T-helper 1 cell treated with Interleukin-12 subunit alpha and Interleukin-12 subunit beta and Interleukin-4 antibody, amounts not matched to agents 30 μg/mL and 1 μg/mL, for 36 hours (primary cell): ENCODE measurements around the gene CDKN2AIPNL.
"Not testable (repeated sequence)": the region's sequence is repeated elsewhere in the genome, so short reads cannot be mapped to it uniquely, and the experiment has no call there.

Source experiments
- H3K27ac Mint-ChIP-seq: one replicate; pipeline ENCODE4 v1.8.0; 2021; ENCODE audit warnings: mild to moderate bottlenecking, mixed read lengths
- H3K27me3 Mint-ChIP-seq: one replicate; pipeline ENCODE4 v1.8.0; 2021; ENCODE audit warnings: low read depth, mixed read lengths
- H3K36me3 Mint-ChIP-seq: one replicate; pipeline ENCODE4 v1.8.0; 2021; ENCODE audit warnings: low read depth, mixed read lengths
- H3K4me1 Mint-ChIP-seq: one replicate; pipeline ENCODE4 v1.8.0; 2021; ENCODE audit warnings: low read depth, mixed read lengths
- H3K4me3 Mint-ChIP-seq: one replicate; pipeline ENCODE4 v1.8.0; 2021; ENCODE audit warnings: mild to moderate bottlenecking, moderate library complexity, mixed read lengths
- H3K9me3 Mint-ChIP-seq: one replicate; pipeline ENCODE4 v1.8.0; 2021; ENCODE audit warnings: mixed read lengths

CDKN2AIPNL gene

DNA sequence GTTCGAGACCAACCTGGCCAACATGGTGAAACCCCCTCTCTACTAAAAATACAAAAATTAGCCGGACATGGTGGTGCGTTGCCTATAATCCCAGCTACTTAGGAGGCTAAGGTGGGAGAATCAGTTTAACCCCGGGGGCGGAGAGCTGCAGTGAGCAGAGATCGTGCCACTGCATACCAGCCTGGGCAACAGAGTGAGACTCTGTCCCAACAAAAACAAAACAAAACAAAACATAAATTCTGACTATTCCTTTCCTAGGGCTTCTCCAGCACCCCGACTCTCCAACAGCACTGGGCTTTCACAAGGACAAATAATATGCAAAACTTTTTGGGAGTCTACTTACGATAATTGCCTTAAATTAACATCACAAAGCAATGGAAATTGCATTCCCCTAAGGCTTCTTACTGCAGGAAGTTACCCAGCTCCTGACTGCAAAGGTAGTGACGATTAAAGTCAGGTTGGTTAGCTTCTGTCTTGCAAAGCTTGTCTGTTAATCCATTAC is 15.9 kb upstream of the CDKN2AIPNL start:
- Mint-ChIP-seq H3K36me3 (no peaks in the 10 kb centered on the region), H3K27ac (no peak overlapping the region)

DNA sequence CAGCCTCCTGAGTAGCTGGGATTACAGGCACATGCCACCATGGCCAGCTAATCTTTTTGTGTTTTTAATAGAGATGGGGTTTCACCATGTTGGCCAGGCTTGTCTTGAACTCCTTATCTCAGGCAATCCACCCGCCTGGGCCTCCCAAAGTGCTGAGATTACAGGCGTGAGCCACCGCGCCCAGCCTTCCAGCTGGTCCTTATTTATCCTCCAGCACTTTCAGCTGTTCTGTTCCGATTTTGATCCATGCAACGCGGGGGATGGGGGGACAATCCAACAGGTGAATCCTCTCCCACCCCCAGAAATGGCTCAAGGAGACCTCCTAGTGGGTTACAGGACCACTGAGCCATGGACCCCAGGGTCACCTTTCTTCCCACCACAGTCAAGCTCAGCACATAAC is 14.7 kb upstream of the CDKN2AIPNL start:
- H3K27me3 Mint-ChIP-seq, result peaks cover 18% of the 10 kb centered on the region
- H3K36me3 Mint-ChIP-seq, result no peaks in the 10 kb centered on the region
- H3K4me1 Mint-ChIP-seq, result no peaks in the 10 kb centered on the region
- no peak overlapping the region for H3K4me3 Mint-ChIP-seq
- H3K27ac Mint-ChIP-seq, result no peak overlapping the region
- H3K9me3 Mint-ChIP-seq, result no peaks in the 10 kb centered on the region

More for the DNA sequence above, 15.9 kb upstream of the CDKN2AIPNL start:
- Mint-ChIP-seq H3K4me3 (no peak overlapping the region), H3K27me3 (peaks cover 14% of the 10 kb centered on the region), H3K9me3 (no peaks in the 10 kb centered on the region), H3K4me1 (peaks cover 1% of the 10 kb centered on the region)

DNA sequence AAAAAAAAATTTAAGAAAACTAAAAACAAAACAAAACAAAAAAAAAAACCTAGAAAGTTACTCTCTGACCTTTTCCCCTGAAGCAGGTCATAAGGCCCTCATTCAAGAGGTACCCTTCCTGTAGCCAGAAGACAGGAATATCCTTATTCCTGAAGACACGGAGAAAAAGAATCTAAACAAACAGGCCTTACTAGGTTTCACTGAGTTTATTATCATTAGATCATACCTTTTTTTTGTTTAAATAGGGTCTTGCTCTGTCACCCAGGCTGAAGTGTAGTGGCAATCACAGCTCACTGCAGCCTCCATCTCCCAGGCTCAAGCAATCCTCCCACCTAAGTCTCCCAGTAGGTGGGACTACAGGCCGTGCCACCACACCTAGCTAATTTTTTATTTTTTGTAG is 11.7 kb upstream of the CDKN2AIPNL start:
- no peaks in the 10 kb centered on the region for H3K4me1 Mint-ChIP-seq
- peaks cover 3% of the 10 kb centered on the region for H3K9me3 Mint-ChIP-seq
- H3K4me3 Mint-ChIP-seq, result no peak overlapping the region
- H3K36me3 Mint-ChIP-seq, result no peaks in the 10 kb centered on the region
- H3K27ac Mint-ChIP-seq, result no peak overlapping the region
- peaks cover 14% of the 10 kb centered on the region for H3K27me3 Mint-ChIP-seq

DNA sequence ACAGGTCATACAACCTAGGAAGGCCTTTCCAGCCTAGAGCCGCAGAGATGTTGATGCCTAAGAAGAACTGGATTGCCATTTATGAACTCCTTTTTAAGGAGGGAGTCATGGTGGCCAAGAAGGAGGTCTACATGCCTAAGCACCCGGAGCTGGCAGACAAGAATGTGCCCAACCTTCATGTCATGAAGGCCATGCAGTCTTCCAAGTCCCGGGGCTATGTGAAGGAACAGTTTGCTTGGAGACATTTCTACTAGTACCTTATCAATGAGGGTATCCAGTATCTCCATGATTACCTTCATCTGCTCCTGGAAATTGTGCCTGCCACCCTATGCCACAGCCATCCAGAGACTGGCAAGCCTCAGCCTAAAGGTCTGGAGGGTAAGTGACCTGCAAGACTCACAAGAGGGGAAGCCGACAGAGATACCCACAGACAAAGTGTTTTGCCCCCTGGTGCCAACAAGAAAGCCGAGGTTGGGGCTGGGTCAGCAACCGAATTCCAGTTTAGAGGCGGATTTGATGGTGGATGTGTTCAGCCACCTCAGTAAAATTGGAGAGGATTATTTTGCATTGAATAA is 11.2 kb upstream of the CDKN2AIPNL start:
- Mint-ChIP-seq H3K4me1 (no peaks in the 10 kb centered on the region), H3K36me3 (no peaks in the 10 kb centered on the region), H3K4me3 (no peak overlapping the region), H3K9me3 (peaks cover 3% of the 10 kb centered on the region), H3K27ac (no peak overlapping the region), H3K27me3 (peaks cover 10% of the 10 kb centered on the region)

DNA sequence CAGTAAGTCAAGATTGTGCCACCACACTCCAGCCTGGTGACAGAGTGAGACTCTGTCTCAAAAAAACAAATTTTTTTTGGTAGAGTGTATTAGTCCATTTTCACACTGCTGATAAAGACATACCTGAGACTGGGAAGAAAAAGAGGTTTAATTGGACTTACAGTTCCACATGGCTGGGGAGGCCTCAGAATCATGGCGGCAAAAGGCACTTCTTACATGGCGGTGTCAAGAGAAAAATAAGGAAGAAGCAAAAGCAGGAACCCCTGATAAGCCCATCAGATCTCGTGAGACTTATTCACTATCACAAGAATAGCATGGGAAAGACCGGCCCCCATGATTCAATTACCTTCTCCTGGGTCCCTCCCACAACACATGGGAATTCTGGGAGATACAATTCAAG is 9.4 kb upstream of the CDKN2AIPNL start:
- H3K27me3 Mint-ChIP-seq, H3K4me3 Mint-ChIP-seq, H3K27ac Mint-ChIP-seq, H3K9me3 Mint-ChIP-seq, H3K4me1 Mint-ChIP-seq, H3K36me3 Mint-ChIP-seq: not testable (repeated sequence)

DNA sequence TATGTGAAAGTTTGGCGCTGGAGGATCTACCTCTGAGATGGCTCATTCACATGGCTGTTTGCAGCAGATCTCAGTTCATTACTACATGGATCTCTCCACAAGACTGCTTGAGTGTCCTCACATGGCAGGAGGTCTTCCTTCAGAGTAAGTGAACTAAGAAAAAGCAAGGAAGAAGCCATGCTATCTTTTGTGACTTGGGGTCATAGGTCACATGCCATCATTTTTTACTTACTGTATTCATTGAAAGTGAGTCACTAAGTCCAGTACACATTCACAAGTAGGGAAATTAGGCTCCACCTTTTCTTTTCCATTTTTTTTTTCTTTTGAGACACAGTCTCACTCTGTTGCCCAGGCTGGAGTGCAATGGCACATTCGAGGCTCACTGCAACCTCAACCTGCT is 8.7 kb upstream of the CDKN2AIPNL start:
- Mint-ChIP-seq H3K36me3 (no peaks in the 10 kb centered on the region), H3K27ac (no peak overlapping the region), H3K9me3 (peaks cover 3% of the 10 kb centered on the region), H3K4me1 (no peaks in the 10 kb centered on the region), H3K4me3 (no peak overlapping the region), H3K27me3 (peaks cover 4% of the 10 kb centered on the region)

DNA sequence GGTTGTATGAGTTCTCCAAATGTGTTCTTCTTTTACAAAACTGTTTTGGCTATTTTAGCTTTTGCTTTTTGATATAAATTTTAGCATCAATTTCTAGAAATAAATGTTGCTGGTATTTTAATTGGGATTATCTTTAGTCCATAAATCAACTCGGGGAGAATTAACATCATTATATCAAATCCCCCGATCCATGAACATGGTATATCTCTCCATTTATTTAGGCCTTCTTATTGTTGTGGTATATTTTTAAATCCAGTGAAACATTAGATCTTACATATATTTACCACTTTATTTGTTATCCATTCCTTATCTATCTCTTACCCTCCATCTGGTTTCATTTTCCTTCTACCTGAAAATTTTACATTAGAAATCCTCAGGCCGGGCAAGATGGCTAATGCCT is 7.3 kb upstream of the CDKN2AIPNL start:
- Mint-ChIP-seq H3K4me1 (no peaks in the 10 kb centered on the region), H3K27ac (no peak overlapping the region), H3K27me3 (peaks cover 4% of the 10 kb centered on the region), H3K4me3 (no peak overlapping the region), H3K9me3 (peaks cover 3% of the 10 kb centered on the region), H3K36me3 (no peaks in the 10 kb centered on the region)

DNA sequence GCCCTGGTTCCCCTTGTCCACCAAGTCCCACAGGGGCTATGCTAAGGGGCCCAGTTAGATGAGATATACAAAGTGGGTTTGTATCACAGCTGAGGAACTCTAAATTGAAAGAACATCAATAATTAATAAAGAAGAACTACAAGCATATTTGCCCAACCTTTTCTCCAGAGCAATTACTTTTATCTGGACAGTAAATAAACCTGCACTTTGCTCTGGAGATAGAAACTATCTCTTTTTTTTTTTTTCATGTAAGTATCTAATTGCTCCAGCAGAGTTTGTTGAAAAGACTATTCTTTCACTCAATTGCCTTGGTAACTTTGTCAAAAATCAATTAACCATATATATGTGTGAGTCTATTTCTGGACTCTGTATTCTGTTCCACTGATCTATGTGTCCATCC is 6.0 kb upstream of the CDKN2AIPNL start:
- H3K27me3 Mint-ChIP-seq, result peaks cover 4% of the 10 kb centered on the region
- H3K9me3 Mint-ChIP-seq, result peaks cover 3% of the 10 kb centered on the region

DNA sequence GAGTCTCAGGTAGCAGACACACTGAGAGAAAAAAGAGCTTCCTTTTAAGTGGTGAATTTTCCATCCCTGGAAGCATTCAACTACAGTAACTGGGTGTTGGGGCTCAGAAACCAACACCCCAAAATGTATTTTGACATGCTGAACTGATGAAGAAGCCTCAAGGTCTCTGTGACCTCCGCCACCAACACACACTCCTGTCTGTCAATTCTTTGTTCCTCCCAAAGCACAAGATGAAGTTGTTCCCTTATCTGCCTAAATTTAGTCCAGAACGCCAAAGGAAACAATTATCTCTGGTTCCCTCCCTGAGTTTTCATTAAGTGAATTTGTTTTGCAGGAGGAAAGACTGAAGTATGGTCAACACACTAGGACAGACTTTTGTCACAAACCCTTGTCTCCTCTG is 1.4 kb upstream of the CDKN2AIPNL start:
- H3K27me3 Mint-ChIP-seq, result no peaks in the 10 kb centered on the region
- H3K9me3 Mint-ChIP-seq, result no peaks in the 10 kb centered on the region
- no peaks in the 10 kb centered on the region for H3K36me3 Mint-ChIP-seq
- H3K4me1 Mint-ChIP-seq, result peaks cover 23% of the 10 kb centered on the region
- no peak overlapping the region for H3K27ac Mint-ChIP-seq
- H3K4me3 Mint-ChIP-seq, result no peak overlapping the region

More for the DNA sequence above, 6.0 kb upstream of the CDKN2AIPNL start:
- Mint-ChIP-seq H3K4me3 (no peak overlapping the region), H3K4me1 (no peaks in the 10 kb centered on the region), H3K36me3 (no peaks in the 10 kb centered on the region), H3K27ac (no peak overlapping the region)

DNA sequence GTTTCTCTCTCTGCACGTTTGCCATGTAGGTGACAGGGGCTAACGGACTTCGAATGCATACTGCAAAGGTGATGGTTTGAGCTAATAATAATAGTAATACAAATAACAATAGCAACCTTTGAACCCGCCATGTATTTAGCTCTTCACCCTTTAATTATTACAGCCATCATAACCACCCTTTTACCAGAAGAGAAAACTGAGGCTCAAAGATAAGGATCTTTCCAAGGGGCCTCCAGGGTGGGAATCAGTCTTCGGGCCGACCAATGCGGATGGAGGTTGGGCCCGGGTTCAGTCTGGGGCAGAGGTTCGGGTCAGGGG is 494 bp downstream of the CDKN2AIPNL start:
- peaks cover 23% of the 10 kb centered on the region for H3K4me1 Mint-ChIP-seq
- peak overlapping the region; percentile 76 for H3K27ac Mint-ChIP-seq
- no peaks in the 10 kb centered on the region for H3K27me3 Mint-ChIP-seq
- H3K4me3 Mint-ChIP-seq, result peak overlapping the region; percentile 93
- no peaks in the 10 kb centered on the region for H3K9me3 Mint-ChIP-seq
- H3K36me3 Mint-ChIP-seq, result peaks cover 1% of the 10 kb centered on the region

DNA sequence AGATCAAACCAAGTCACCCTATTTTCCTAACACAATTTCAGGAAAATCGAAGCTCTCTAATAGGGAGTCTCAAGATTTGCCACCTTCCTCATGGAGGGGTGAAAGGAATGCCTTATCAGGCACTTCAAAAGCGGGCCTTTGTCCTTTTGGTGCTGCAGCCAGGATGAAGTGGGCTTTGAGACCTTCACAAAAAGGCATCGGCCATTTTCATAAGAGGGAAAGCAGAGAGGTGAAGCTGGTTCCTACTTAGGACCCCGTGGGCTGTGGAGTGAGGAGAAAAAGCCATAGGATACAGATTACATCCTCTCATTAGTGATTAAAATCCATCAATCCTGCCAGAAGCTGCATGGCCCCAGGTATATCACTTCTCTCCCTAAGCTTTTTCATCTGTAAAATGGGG is 859 bp downstream of the CDKN2AIPNL start:
- Mint-ChIP-seq H3K4me1 (peaks cover 23% of the 10 kb centered on the region), H3K27me3 (no peaks in the 10 kb centered on the region), H3K9me3 (no peaks in the 10 kb centered on the region), H3K27ac (peak overlapping the region; percentile 76), H3K36me3 (peaks cover 3% of the 10 kb centered on the region), H3K4me3 (peak overlapping the region; percentile 93)

DNA sequence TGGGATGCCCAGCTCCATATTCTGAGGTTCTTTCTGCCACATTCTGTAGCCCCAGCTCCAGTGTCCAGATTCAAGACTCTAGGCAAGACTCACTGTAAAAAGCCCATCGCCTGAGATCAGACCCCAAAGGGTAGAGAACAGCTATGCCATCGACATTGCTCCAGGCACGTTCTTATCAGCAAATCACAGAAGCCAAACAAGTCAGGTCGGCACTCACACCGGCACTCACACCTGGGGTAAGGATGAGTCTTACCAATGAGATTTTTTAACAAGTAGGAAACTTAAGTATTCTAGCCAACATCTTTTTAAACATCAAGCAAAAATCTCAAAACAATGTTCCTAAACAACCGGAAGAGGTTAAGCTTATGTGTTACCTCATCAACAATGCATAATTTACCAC is 2.4 kb downstream of the CDKN2AIPNL start:
- H3K9me3 Mint-ChIP-seq, result no peaks in the 10 kb centered on the region
- H3K4me1 Mint-ChIP-seq, result peaks cover 23% of the 10 kb centered on the region
- H3K4me3 Mint-ChIP-seq, result no peak overlapping the region
- H3K36me3 Mint-ChIP-seq, result peaks cover 5% of the 10 kb centered on the region
- H3K27me3 Mint-ChIP-seq, result no peaks in the 10 kb centered on the region
- H3K27ac Mint-ChIP-seq, result no peak overlapping the region

DNA sequence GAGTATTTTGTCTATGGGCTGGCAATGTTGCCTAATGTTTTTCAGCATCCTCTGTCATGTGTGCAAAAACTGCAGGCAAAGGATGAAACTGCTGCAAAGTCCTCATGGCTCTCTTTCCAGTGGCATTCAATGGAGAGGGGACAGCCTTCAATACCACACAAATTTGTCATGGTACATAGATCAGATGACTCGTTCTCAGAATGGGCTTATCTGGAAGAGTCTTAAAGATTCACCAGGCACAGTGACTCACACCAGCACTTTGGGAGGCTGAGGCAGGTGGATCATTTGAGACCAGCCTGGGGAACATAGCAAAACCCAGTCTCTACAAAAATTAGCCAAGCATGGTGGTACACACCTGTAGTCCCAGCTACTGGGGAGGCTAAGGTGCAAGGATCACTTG is 5.3 kb downstream of the CDKN2AIPNL start:
- Mint-ChIP-seq H3K4me3 (no peak overlapping the region), H3K4me1 (peaks cover 15% of the 10 kb centered on the region), H3K27ac (no peak overlapping the region), H3K27me3 (no peaks in the 10 kb centered on the region), H3K9me3 (no peaks in the 10 kb centered on the region), H3K36me3 (peaks cover 8% of the 10 kb centered on the region)

DNA sequence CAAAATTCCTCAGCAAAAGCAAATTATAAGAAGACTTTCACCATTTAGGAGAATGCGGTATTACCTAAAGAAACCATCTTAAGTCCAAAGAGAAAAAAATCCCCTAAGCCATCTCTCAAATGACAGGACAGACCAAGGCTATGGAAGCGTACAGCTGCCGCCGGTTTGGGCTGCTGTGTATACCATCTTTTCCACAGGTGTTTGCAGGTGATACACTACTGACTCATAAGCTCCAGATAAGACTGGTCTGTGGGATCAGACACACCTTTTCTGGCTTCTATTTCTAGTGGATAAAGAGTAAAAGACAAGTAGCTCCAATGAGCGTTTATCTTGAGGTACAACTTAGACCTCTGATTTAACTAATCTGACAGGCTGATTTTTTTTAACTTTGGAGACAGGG is 7.7 kb downstream of the CDKN2AIPNL start:
- Mint-ChIP-seq H3K9me3 (no peaks in the 10 kb centered on the region), H3K36me3 (peaks cover 14% of the 10 kb centered on the region), H3K4me3 (no peak overlapping the region), H3K27ac (no peak overlapping the region), H3K27me3 (no peaks in the 10 kb centered on the region), H3K4me1 (peaks cover 2% of the 10 kb centered on the region)

DNA sequence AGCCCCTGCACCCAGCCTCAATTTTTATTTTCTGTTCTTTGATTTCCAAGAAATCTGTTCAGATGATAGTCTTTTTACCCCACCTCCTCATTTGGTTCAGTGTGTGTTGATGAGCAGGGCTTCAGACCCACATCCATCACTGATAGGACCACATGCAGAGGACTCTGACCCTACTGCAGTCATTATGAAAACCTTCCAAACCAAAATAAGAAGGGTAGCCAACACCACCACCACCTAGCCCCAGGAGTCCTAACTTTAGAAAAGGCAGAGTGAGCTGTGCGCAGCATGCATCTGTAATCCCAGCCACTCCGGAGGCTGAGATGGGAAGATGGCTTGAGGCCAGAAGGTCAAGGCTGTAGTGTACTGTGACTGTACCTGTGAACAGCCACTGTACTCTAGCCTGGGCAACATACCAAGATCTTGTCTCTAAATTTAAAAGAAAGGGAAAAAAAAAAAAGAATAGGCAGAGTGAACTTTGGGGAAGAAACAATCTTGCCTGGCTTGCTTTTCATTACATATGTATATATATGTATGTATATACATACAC is 13.0 kb downstream of the CDKN2AIPNL start:
- Mint-ChIP-seq H3K27ac (no peak overlapping the region), H3K4me3 (no peak overlapping the region), H3K27me3 (no peaks in the 10 kb centered on the region), H3K4me1 (peaks cover 2% of the 10 kb centered on the region), H3K9me3 (no peaks in the 10 kb centered on the region), H3K36me3 (peaks cover 29% of the 10 kb centered on the region)

DNA sequence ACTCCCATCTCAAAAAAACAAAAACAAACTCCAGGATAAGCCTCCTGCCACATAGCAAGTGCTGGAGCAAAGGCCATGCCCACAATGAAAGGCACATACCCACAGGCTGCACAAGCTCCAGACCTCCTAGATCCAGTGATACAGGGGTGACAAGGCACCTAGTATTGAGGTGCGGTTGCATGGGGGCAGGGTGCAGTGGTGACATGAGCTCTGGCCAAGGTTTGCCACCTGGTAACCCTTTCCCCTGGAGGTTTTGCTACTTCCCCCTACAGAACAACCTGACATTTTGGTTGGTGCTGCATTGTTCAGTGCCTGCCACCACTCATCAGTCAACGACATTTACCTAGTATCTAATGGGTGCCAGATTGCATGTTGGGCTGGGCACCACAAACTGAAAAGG is 14.5 kb downstream of the CDKN2AIPNL start:
- peaks cover 33% of the 10 kb centered on the region for H3K36me3 Mint-ChIP-seq
- no peaks in the 10 kb centered on the region for H3K9me3 Mint-ChIP-seq
- H3K27ac Mint-ChIP-seq, result no peak overlapping the region
- peaks cover 4% of the 10 kb centered on the region for H3K4me1 Mint-ChIP-seq
- no peaks in the 10 kb centered on the region for H3K27me3 Mint-ChIP-seq
- no peak overlapping the region for H3K4me3 Mint-ChIP-seq
